Right lobe of liver (tissue), 6 donors: Measurements from ENCODE around the gene IP6K3. TPM values are rescaled to one million over a fixed set of nuclear protein-coding genes. Genes with fewer than 3 reads are reported as not detected.

Source experiments
- ATAC-seq, 4 donors: fragments of 200-7000 bp; cut with Tn5 transposase; one replicate each; pipeline ENCODE4 v1.9.1; 2020; ENCODE audit warnings: mild to moderate bottlenecking in 4 of 4, moderate library complexity in 4 of 4
- DNase-seq, 3 donors: peaks; one replicate each; pipeline ENCODE4 v3.0.0-alpha.2; 2020
- H3K27ac ChIP-seq, 3 donors: fragments of 200-600 bp; one replicate each; pipeline ENCODE4 v1.8.0; 2022
- H3K27me3 ChIP-seq, 2 donors: fragments of 200-600 bp; one replicate each; pipeline ENCODE4 v1.8.0; 2022
- H3K36me3 ChIP-seq, 4 donors: fragments of 200-600 bp; sonication (generic) in 1 of 4; one replicate each; pipeline versions ENCODE4 v1.5.1 to v1.8.0; 2017 to 2022; ENCODE audit warnings: control low read depth in 1 of 4
- H3K4me1 ChIP-seq, 4 donors: fragments of 200-600 bp; sonication (generic) in 1 of 4; one replicate each; pipeline versions ENCODE4 v1.5.1 to v1.8.0; 2017 to 2022; ENCODE audit warnings: control low read depth in 1 of 4
- H3K4me3 ChIP-seq, 3 donors: fragments of 200-600 bp; one replicate each; pipeline ENCODE4 v1.8.0; 2022
- H3K9me3 ChIP-seq, 4 donors: fragments of 200-600 bp; sonication (generic) in 1 of 4; one replicate each; pipeline versions ENCODE4 v1.5.1 to v1.8.0; 2017 to 2022; ENCODE audit warnings: control low read depth in 1 of 4
- POLR2A ChIP-seq: fragments of 450-650 bp; IDR thresholded peaks from one replicate; pipeline ENCODE4 v1.6.1; 2017; ENCODE audit warnings: antibody characterized with exemption, mild to moderate bottlenecking
- WGBS: methylation state at CpG from one replicate; pipeline ENCODE4 v1.1.6; 2018; ENCODE audit warnings: low coverage, low lambda C conversion rate; ENCODE audit not compliant: insufficient coverage; ENCODE audit errors: missing lambda C conversion rate; 5-methylcytosine and 5-hydroxymethylcytosine counted together
- intact Hi-C, 2 donors: fragments of 100-400 bp; cut with DNase I; formaldehyde crosslinking; loops; one replicate each; pipeline versions ENCODE4 v1.11.2 to v1.14.1; 2022
- total RNA-seq, 6 experiments: library from RNA; depleted of rRNA in 2 of 6; stranded (reverse); fragments of >200 nt in 2 of 6; fragmentation: NEBNext Ultra II Directional in 3 of 6; extraction: Animal tissue kit (Norgen Biotek cat#: 25700) in 3 of 6; gene quantifications; one replicate each; pipeline versions ENCODE4 v1.1.0 to v1.2.4, GENCODE V29; 2016 to 2023
- TF ChIP-seq, protein P1 (sequence below), 4 donors: fragments of 200-600 bp in 3 of 4; fragments of 450-650 bp in 1 of 4; IDR thresholded peaks; one replicate each; pipeline versions ENCODE4 v1.5.1 to v1.8.0; 2016 to 2022; ENCODE audit warnings: antibody characterized with exemption in 4 of 4, mild to moderate bottlenecking in 2 of 4
- donor health status: DM: no; HTN: yes; CAD: no.
- donor health status: DM: no; HTN: no; CAD: no.
- donor health status: DM: no; HTN: no; CAD: no.
- donor health status: DM: no; HTN: yes; CAD: no.
- donor health status: DM: no; HTN: yes; CAD: no.

IP6K3 gene
- total RNA-seq, 6 experiments from 2014 or later, result 4.8 to 28.0 (median 9.7) TPM

DNA sequence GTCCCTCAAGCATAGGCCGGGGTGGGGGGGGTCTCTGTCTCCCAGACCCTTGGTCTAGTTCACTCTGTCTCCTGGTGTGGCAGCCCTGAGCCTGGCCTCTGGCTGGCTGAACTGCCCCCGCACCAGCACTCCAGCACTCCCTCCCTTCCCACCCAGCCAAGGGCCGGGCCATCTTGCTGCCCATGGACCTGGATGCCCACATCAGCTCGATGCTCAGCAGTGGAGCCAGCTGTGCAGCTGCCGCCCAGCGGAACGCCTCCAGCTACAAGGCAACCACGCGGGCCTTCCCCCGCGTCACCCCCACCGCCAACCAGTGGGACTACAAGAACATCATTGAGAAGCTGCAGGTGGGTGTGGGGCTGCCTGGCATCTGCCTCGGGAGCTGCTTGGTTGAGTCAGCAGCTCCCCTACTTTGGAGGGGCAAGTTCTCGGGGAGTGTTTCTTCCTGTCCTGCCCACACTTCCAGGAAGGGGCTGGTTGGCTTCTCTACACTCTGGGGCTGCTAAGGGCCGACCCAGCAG lies 63.6 kb downstream of the IP6K3 start:
- Histone ChIP-seq H3K27me3 (no peaks in the 10 kb centered on the region), H3K36me3 (no peaks in the 10 kb centered on the region), H3K9me3 (no peaks in the 10 kb centered on the region), H3K4me1 (no peaks in the 10 kb centered on the region), H3K4me3 (no peak overlapping the region), H3K27ac (no peak overlapping the region)
- no peak for ATAC-seq
- TF ChIP-seq, protein P1, sequence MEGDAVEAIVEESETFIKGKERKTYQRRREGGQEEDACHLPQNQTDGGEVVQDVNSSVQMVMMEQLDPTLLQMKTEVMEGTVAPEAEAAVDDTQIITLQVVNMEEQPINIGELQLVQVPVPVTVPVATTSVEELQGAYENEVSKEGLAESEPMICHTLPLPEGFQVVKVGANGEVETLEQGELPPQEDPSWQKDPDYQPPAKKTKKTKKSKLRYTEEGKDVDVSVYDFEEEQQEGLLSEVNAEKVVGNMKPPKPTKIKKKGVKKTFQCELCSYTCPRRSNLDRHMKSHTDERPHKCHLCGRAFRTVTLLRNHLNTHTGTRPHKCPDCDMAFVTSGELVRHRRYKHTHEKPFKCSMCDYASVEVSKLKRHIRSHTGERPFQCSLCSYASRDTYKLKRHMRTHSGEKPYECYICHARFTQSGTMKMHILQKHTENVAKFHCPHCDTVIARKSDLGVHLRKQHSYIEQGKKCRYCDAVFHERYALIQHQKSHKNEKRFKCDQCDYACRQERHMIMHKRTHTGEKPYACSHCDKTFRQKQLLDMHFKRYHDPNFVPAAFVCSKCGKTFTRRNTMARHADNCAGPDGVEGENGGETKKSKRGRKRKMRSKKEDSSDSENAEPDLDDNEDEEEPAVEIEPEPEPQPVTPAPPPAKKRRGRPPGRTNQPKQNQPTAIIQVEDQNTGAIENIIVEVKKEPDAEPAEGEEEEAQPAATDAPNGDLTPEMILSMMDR (IDR thresholded peaks at IDR 0.05), result no peak
- TF ChIP-seq POLR2A, result no peak
- no peak for DNase-seq
- no CpG with 5 or more reads among the region's 15 CpGs for WGBS
- intact Hi-C loops, result no loop called here

DNA sequence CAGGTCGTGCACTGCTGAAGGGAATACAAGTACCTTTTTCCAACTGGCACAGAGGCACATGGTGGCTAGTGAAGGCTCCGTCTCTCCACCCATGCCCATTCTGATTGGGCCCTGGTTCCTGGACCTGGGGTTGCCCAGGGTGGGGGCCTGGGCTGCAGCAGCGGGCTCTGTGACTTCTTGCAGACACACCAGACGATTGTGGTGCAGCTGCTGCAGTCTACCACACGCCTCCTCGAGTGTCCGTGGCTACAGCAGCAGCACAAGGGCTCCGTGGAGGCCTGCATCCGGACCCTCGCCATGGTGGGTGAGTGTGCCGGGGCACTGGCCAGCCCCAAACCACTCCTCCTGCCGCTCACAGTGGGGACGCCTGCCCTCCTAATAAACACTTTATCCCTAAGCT lies 64.4 kb downstream of the IP6K3 start:
- DNase-seq, result no peak
- intact Hi-C loops, result no loop called here
- no peaks in the 10 kb centered on the region for H3K36me3 ChIP-seq

DNA sequence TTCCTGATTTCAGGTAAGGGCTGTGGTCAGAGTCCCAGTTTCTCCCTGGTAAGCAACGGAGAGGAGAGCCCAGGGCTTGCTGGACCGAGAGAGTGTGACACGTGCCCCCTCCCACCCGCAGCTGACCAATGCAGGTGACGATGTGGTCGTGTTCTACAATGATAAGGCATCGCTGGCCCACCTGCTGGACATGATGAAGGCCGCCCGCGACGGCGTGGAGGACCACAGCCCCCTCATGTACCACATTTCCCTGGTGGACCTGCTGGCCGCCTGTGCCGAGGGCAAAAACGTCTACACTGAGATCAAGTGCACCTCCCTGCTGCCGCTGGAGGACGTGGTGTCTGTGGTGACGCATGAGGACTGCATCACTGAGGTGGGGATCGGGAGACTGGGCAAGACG lies 66.9 kb downstream of the IP6K3 start:
- Histone ChIP-seq H3K4me1 (no peaks in the 10 kb centered on the region), H3K27me3 (no peaks in the 10 kb centered on the region), H3K36me3 (no peaks in the 10 kb centered on the region), H3K9me3 (no peaks in the 10 kb centered on the region), H3K27ac (no peak overlapping the region), H3K4me3 (no peak overlapping the region)
- ATAC-seq (no peak), DNase-seq (no peak)
- no peak for TF ChIP-seq POLR2A
- TF ChIP-seq, protein P1 (IDR thresholded peaks at IDR 0.05), result no peak
- whole genome bisulfite sequencing, result 70% methylated on average over 11 of the region's 20 CpGs
- intact Hi-C loops, result no loop called here

More for the DNA sequence above, 64.4 kb downstream of the IP6K3 start:
- Histone ChIP-seq H3K27ac (no peak overlapping the region), H3K27me3 (no peaks in the 10 kb centered on the region), H3K4me1 (no peaks in the 10 kb centered on the region), H3K4me3 (no peak overlapping the region), H3K9me3 (no peaks in the 10 kb centered on the region)
- 80% methylated on average over 1 of the region's 13 CpGs for WGBS
- no peak for ATAC-seq
- no peak for TF ChIP-seq POLR2A
- TF ChIP-seq, protein P1 (IDR thresholded peaks at IDR 0.05), result no peak

DNA sequence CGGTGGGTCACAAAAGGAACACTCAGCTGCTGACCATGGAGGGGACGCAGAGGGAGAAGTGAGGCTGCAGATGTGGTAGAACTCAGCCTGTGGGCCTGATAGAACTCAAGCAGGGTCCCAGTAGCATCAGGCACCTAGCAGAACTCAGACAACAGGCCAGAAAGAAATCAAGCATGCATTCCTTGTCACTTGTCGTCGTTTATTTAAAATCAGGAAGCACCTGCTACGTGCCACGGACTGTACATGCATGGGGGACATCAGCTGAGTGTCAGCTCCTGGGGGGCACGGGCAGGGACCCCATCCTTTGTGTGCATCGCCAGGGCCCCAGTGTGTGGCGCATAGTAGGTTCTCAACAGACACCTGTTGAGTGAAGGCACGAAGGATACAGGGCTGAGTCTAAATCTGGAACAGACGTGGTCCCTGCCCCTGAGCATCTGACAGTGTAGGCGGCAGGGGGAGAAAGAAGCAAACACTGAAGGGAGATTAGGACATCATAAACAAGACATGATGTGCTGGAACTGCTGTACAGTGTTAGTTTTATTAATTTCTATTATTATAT lies 67.7 kb downstream of the IP6K3 start:
- H3K27me3 ChIP-seq, result no peaks in the 10 kb centered on the region
- no peak overlapping the region for H3K27ac ChIP-seq
- H3K4me3 ChIP-seq, result no peak overlapping the region
- intact Hi-C loops, result no loop called here
- ATAC-seq (no peak), DNase-seq (no peak)
- 42% methylated on average over 4 of the region's 12 CpGs for WGBS
- TF ChIP-seq POLR2A, result no peak
- TF ChIP-seq, protein P1 (IDR thresholded peaks at IDR 0.05), result no peak
- no peaks in the 10 kb centered on the region for H3K4me1 ChIP-seq
- H3K36me3 ChIP-seq, result no peaks in the 10 kb centered on the region
- H3K9me3 ChIP-seq, result no peaks in the 10 kb centered on the region
